T-cell (primary cell): ENCODE results near the gene THADA. TPM values are rescaled to one million over a fixed set of nuclear protein-coding genes. Genes with fewer than 3 reads are reported as not detected.

Experiments used
- ATAC-seq, 4 experiments: fragments of 200-7000 bp in 3 of 4; fragments of 150-1000 bp in 1 of 4; cut with Tn5 transposase; replicated peaks in 1 of 4; 1 replicate in 3 of 4; 2 replicates in 1 of 4; pipeline ENCODE4 v1.10.0; 2021; ENCODE audit warnings: moderate library complexity in 3 of 4, mild to moderate bottlenecking in 2 of 4, moderate number of reproducible peaks in 1 of 4
- CTCF ChIA-PET, 2 donors: fragments of 300-600 bp; sonication (Branson Sonifier 250); formaldehyde crosslinking; loops; one replicate each; lab custom pipeline; 2022; ENCODE audit warnings: antibody characterized with exemption in 2 of 2; lab: Charles Lee
- POLR2A ChIA-PET, 2 donors: fragments of 300-600 bp; sonication (Branson Sonifier 250); formaldehyde crosslinking; loops; one replicate each; lab custom pipeline; 2022; ENCODE audit warnings: antibody characterized with exemption in 2 of 2; lab: Charles Lee
- DNase-seq, 35 experiments: peaks; one replicate each; pipeline versions ENCODE4 v3.0.0 to v3.0.0-alpha.2; 2013 to 2023
- H3K27ac ChIP-seq: one replicate; pipeline ENCODE4 v1.5.1; 2013; ENCODE audit warnings: low read length
- H3K27me3 ChIP-seq, 2 experiments: replicated peaks in 1 of 2; 1 replicate in 1 of 2; 2 replicates in 1 of 2; pipeline versions ENCODE4 v1.6.1 to v1.7.0; 2013; ENCODE audit warnings: low read length in 1 of 2, mixed read lengths in 1 of 2; ENCODE audit not compliant: control insufficient read depth in 2 of 2, insufficient read depth in 2 of 2; ENCODE audit errors: extremely low read depth in 1 of 2
- H3K36me3 ChIP-seq, 2 donors: 1 replicate in 1 of 2; 2 replicates in 1 of 2; pipeline versions ENCODE4 v1.6.1 to v1.7.0; 2013; ENCODE audit warnings: low read length in 1 of 2; ENCODE audit not compliant: control insufficient read depth in 2 of 2, insufficient read depth in 1 of 2; ENCODE audit errors: extremely low read depth in 1 of 2
- H3K4me1 ChIP-seq, 2 experiments: 1 replicate in 1 of 2; 2 replicates in 1 of 2; pipeline versions ENCODE4 v1.6.1 to v1.7.0; 2013; ENCODE audit warnings: low read length in 2 of 2, mixed read lengths in 1 of 2; ENCODE audit not compliant: insufficient read depth in 2 of 2, control insufficient read depth in 1 of 2; ENCODE audit errors: extremely low read depth in 1 of 2
- H3K4me3 ChIP-seq, 2 donors: 1 replicate in 1 of 2; 2 replicates in 1 of 2; pipeline versions ENCODE4 v1.5.1 to v1.7.0; 2013; ENCODE audit warnings: mild to moderate bottlenecking in 2 of 2, low read length in 1 of 2, moderate library complexity in 1 of 2; ENCODE audit not compliant: control insufficient read depth in 1 of 2; ENCODE audit errors: extremely low read depth in 1 of 2
- H3K9me3 ChIP-seq: 2 replicates; pipeline ENCODE4 v1.7.0; 2013
- H3K27ac Mint-ChIP-seq, 2 donors: one replicate each; pipeline ENCODE4 v1.8.0; 2020 to 2021; ENCODE audit warnings: mild to moderate bottlenecking in 2 of 2, mixed read lengths in 2 of 2
- H3K27me3 Mint-ChIP-seq, 2 donors: one replicate each; pipeline ENCODE4 v1.8.0; 2021 to 2022; ENCODE audit warnings: mixed read lengths in 2 of 2
- H3K36me3 Mint-ChIP-seq: one replicate; pipeline ENCODE4 v1.8.0; 2021; ENCODE audit warnings: mixed read lengths
- H3K4me1 Mint-ChIP-seq, 3 donors: one replicate each; pipeline ENCODE4 v1.8.0; 2020 to 2022; ENCODE audit warnings: mixed read lengths in 3 of 3, mild to moderate bottlenecking in 1 of 3
- H3K4me3 Mint-ChIP-seq, 3 donors: one replicate each; pipeline ENCODE4 v1.8.0; 2020 to 2022; ENCODE audit warnings: mild to moderate bottlenecking in 3 of 3, mixed read lengths in 3 of 3, moderate library complexity in 3 of 3
- H3K9me3 Mint-ChIP-seq, 3 donors: one replicate each; pipeline ENCODE4 v1.8.0; 2020 to 2022; ENCODE audit warnings: mixed read lengths in 3 of 3
- WGBS: methylation state at CpG from one replicate; pipeline ENCODE4 v1.1.5; 2013; ENCODE audit warnings: missing lambda C conversion rate; ENCODE audit not compliant: insufficient coverage; 5-methylcytosine and 5-hydroxymethylcytosine counted together
- total RNA-seq, 35 experiments: library from RNA in 6 of 35; stranded (reverse) in 6 of 35; fragments of 120-200 nt in 1 of 35; gene quantifications; one replicate each; pipeline versions ENCODE4 v1.2.1 to v1.2.4 and lab custom pipeline; 2013 to 2026

Gene THADA
- total RNA-seq, 5 donors from 2014 or later (not counting 1 experiment from before 2014, with no cell fraction given) = 36.4 to 50.5 (median 40.6) TPM

DNA sequence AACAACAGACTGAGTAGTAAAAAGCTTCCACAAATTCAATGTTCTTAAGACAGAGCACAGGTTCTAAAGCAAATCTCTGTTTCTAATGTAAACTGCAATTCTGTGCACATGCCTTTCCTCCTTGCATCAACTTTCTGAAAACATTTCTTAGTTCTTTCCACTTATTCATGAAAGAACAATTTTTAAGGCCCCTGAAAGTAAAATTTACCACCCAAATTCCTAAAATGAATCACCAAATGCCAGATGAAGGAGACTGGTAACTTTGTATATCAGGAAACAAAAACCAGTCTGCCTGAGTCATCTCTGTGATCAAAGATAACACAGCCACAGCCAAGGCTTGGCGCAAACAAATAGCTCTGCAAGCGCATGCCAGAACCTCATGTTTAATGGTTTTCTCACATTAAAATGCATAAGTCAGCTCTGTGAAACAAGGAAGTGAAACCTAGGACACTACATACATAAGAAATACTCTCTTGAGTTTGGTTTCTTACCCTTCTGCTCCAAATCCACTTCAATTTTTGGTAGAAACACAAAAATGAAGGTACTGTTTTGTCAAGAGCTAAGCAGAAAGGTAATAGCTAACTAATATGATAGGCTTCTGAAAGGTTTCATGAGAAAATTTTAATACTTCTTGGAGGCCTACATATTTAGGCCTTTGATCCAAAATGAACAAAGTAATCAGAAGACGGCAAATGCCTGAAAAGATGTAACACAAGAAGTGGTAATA is 169.4 kb downstream of the THADA start:
- DNase-seq (peak; percentile 9 to 69 (median 40)), ATAC-seq (peak; percentile 93 to 99 (median 98))
- Histone ChIP-seq H3K27me3 (no peaks in the 10 kb centered on the region), H3K4me1 (peaks cover 23% of the 10 kb centered on the region in 2 experiments), H3K27ac (peak overlapping the region; percentile 68), H3K36me3 (peaks cover 0 to 2% of the 10 kb centered on the region in 2 donors), H3K9me3 (no peaks in the 10 kb centered on the region), H3K4me3 (no peak overlapping the region)
- Mint-ChIP-seq H3K4me3 (peak overlapping the region in 2 of 3 donors; percentile 17 to 20), H3K27ac (peak overlapping the region; percentile 88 to 90), H3K36me3 (peaks cover 42% of the 10 kb centered on the region), H3K9me3 (no peaks in the 10 kb centered on the region), H3K4me1 (peaks cover 34 to 43% (median 37%) of the 10 kb centered on the region in 3 donors), H3K27me3 (no peaks in the 10 kb centered on the region)
- CTCF ChIA-PET = interaction anchor here in 1 of 2 donors (0.6 to 0.7 kb wide), 2 partner anchors 58 to 114 kb away, joined by 3 read pairs; no protein-coding TSS in a partner anchor
- POLR2A ChIA-PET = no interaction called here
- WGBS = no CpG with 5 or more reads among the region's 3 CpGs

DNA sequence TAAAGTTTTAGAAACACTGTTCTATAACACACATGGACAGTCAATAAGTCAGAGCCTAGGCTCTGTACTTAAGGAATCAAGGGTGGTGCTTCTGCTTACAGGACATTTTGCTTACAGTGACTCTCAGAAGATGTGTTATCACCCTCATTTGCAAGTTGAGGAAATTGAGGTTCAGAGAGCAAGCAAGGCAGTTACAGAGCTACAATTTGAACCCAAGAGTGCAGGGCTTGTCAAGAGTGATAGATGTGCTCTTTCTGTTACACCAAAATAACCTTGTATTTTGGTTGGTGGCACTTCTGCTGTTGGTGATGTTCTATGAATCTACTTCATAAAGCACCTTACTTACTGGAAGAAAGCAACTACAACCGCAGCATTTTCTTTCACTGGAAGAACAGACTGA is 170.2 kb downstream of the THADA start:
- H3K4me3 Mint-ChIP-seq = no peak overlapping the region
- WGBS = no CpG with 5 or more reads among the region's 1 CpG
- CTCF ChIA-PET = interaction anchor here in 1 of 2 donors (0.6 kb wide), 1 partner anchor 55 kb away, joined by 5 read pairs; no protein-coding TSS in a partner anchor

DNA sequence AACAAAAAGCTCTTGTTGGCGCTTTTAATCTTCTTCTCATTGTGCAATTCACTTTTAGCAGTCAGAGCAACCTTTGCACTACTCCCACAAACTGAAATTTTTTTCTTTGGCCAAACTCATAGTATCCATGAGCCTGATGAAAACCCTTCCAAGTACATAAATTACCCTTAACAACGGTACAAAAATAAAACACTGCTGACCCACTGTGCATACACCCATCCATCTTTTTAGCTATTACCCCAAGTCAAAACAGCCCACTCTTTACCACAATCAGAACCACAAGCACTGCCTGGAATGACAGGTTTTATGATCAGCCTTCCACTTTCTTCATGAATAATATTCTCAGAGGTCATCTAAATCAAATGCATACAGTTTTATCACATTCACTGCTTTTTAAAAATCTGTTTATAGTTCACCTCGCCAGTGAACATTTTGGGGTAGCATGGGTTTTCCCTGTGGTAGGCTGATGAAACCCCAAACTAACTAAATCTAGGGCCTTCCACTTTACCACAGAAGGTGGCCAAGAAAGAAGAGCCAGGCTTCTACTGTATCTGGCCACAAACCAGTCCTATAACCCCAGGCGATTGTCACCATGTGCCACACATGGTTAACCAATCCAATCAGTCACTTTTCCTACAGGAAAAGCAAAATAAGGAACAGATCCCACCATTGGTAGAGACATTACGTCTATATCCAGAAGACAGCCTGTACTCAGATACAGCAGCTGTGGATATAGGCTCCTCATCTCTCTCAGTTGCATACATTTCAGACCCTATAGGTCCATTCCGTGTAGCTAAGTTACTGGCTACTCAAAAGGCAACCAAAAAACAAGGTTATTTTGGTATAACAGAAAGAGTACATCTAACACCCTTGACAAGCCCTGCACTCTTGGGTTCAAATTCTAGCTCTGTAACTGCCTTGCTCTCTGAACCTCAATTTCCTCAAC is 171.3 kb downstream of the THADA start:
- no peak for DNase-seq
- no peak overlapping the region for H3K4me3 ChIP-seq
- peaks cover 23% of the 10 kb centered on the region in 2 experiments for H3K4me1 ChIP-seq
- peaks cover 53% of the 10 kb centered on the region for H3K36me3 Mint-ChIP-seq
- H3K27ac ChIP-seq = peak overlapping the region; percentile 68
- ATAC-seq = no peak
- H3K27me3 Mint-ChIP-seq = no peaks in the 10 kb centered on the region
- peak overlapping the region; percentile 71 to 88 for H3K27ac Mint-ChIP-seq
- H3K4me1 Mint-ChIP-seq = peaks cover 34 to 43% (median 37%) of the 10 kb centered on the region in 3 donors
- CTCF ChIA-PET = interaction anchor here (0.5 to 0.7 kb wide), 2 partner anchors 583 to 995 kb away, joined by 3 to 4 read pairs; no protein-coding TSS in a partner anchor
- peak overlapping the region in 2 of 3 donors; percentile 28 to 30 for H3K4me3 Mint-ChIP-seq
- no peaks in the 10 kb centered on the region for H3K9me3 ChIP-seq
- POLR2A ChIA-PET = interaction anchor here in 1 of 2 donors (0.5 to 0.6 kb wide), 2 partner anchors 14 to 250 kb away, joined by 3 to 7 read pairs; no protein-coding TSS in a partner anchor
- H3K27me3 ChIP-seq = no peaks in the 10 kb centered on the region
- H3K9me3 Mint-ChIP-seq = no peaks in the 10 kb centered on the region
- no peaks in the 10 kb centered on the region for H3K36me3 ChIP-seq
- WGBS = 26% methylated on average over 2 of the region's 6 CpGs

More for the DNA sequence above, 170.2 kb downstream of the THADA start:
- Histone ChIP-seq H3K4me1 (peaks cover 23% of the 10 kb centered on the region in 2 experiments), H3K27ac (peak overlapping the region; percentile 68), H3K4me3 (no peak overlapping the region), H3K9me3 (no peaks in the 10 kb centered on the region), H3K27me3 (no peaks in the 10 kb centered on the region), H3K36me3 (peaks cover 0 to 2% of the 10 kb centered on the region in 2 donors)
- POLR2A ChIA-PET = no interaction called here
- ATAC-seq (no peak), DNase-seq (peak in 1 of 35 experiments; percentile 11)
- H3K27ac Mint-ChIP-seq = peak overlapping the region; percentile 71 to 88
- H3K36me3 Mint-ChIP-seq = peaks cover 47% of the 10 kb centered on the region
- no peaks in the 10 kb centered on the region for H3K27me3 Mint-ChIP-seq
- peaks cover 34 to 43% (median 37%) of the 10 kb centered on the region in 3 donors for H3K4me1 Mint-ChIP-seq
- no peaks in the 10 kb centered on the region for H3K9me3 Mint-ChIP-seq

DNA sequence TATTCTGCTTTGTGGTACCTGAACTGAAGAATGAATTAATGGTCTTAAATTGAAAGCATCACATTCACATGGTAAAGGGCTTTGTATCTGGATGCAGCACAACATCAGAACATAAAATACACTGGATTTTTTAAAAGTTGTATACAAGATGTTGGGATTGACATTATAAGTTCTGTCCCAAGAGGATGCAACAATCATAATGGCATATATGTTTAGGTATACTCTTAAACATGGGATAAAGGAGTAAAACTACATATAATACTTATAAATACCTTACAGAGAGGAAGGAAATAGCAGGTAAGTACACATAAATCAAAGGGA is 171.9 kb downstream of the THADA start:
- H3K9me3 ChIP-seq = no peaks in the 10 kb centered on the region
- H3K27me3 Mint-ChIP-seq = no peaks in the 10 kb centered on the region
- H3K4me3 Mint-ChIP-seq = peak overlapping the region in 1 of 3 donors; percentile 21
- DNase-seq = no peak
- peaks cover 23% of the 10 kb centered on the region in 2 experiments for H3K4me1 ChIP-seq
- ChIA-PET CTCF (no interaction called here), POLR2A (interaction anchor here in 1 of 2 donors (0.5 kb wide), 1 partner anchor 13 kb away, joined by 3 read pairs; no protein-coding TSS in a partner anchor)
- H3K27me3 ChIP-seq = no peaks in the 10 kb centered on the region
- H3K4me3 ChIP-seq = no peak overlapping the region
- peaks cover 0 to 2% of the 10 kb centered on the region in 2 donors for H3K36me3 ChIP-seq
- peaks cover 34 to 43% (median 37%) of the 10 kb centered on the region in 3 donors for H3K4me1 Mint-ChIP-seq
- peaks cover 58% of the 10 kb centered on the region for H3K36me3 Mint-ChIP-seq
- peak overlapping the region; percentile 24 to 88 for H3K27ac Mint-ChIP-seq
- H3K9me3 Mint-ChIP-seq = no peaks in the 10 kb centered on the region
- no peak for ATAC-seq
- H3K27ac ChIP-seq = no peak overlapping the region

DNA sequence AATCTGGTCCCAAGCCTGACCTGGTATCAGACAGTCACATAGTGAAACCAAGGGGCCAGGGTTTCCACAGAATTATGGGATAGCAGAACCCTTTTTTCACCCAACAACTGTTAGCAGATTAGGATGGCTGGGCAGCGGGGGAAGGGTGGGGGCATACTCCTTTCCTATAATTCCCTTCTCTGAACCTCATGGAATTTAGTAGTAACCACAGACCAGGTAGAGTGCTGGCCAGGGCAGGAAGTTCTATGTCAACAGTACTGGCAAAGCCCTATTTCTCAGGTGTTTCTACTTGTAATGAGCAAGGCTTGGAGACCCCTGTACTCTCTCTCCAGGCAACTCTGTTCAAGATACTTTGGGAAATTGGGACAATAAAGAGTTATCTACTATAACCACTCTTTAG is 174.6 kb downstream of the THADA start:
- H3K9me3 ChIP-seq = no peaks in the 10 kb centered on the region
- Mint-ChIP-seq H3K27me3 (no peaks in the 10 kb centered on the region), H3K4me1 (peaks cover 22 to 28% (median 26%) of the 10 kb centered on the region in 3 donors), H3K36me3 (peaks cover 57% of the 10 kb centered on the region), H3K4me3 (no peak overlapping the region), H3K9me3 (no peaks in the 10 kb centered on the region), H3K27ac (no peak overlapping the region)
- ChIA-PET POLR2A (no interaction called here), CTCF (no interaction called here)
- H3K27me3 ChIP-seq = no peaks in the 10 kb centered on the region
- WGBS = no CpG with 5 or more reads among the region's 1 CpG
- no peak for ATAC-seq
- DNase-seq = no peak
- H3K36me3 ChIP-seq = peaks cover 0 to 5% of the 10 kb centered on the region in 2 donors
- peaks cover 13 to 14% of the 10 kb centered on the region in 2 experiments for H3K4me1 ChIP-seq
- H3K27ac ChIP-seq = no peak overlapping the region
- no peak overlapping the region for H3K4me3 ChIP-seq

DNA sequence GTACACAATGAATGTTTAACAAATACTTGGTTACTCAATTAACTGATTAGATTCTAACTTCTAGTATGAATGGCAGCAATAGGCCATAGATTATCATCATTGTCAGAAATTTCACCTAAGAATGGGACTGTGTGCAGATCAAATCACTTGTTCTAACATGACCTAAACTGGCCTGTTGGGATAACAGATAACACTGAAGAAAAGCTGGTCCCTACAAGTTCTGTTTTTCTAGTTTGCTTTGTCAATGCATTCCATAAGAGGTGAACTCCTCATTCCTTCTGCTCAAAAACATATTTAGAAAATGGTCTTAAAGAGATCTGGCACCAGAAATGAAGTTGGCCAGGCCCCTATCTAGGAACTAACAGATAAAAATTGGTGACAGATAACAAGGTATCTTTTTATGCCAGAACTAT is 175.4 kb downstream of the THADA start:
- Mint-ChIP-seq H3K9me3 (no peaks in the 10 kb centered on the region), H3K36me3 (peaks cover 63% of the 10 kb centered on the region), H3K27ac (no peak overlapping the region), H3K4me3 (no peak overlapping the region), H3K27me3 (no peaks in the 10 kb centered on the region), H3K4me1 (peaks cover 16 to 24% (median 21%) of the 10 kb centered on the region in 3 donors)
- DNase-seq (no peak), ATAC-seq (no peak)
- peaks cover 0 to 5% of the 10 kb centered on the region in 2 donors for H3K36me3 ChIP-seq
- no peaks in the 10 kb centered on the region for H3K27me3 ChIP-seq
- ChIA-PET POLR2A (no interaction called here), CTCF (no interaction called here)
- no peak overlapping the region for H3K27ac ChIP-seq
- H3K4me1 ChIP-seq = peaks cover 8 to 9% of the 10 kb centered on the region in 2 experiments
- no peaks in the 10 kb centered on the region for H3K9me3 ChIP-seq
- no peak overlapping the region for H3K4me3 ChIP-seq
